Activated CD4-positive, alpha-beta T cell treated with anti-CD3 and anti-CD28 coated beads, Interleukin-2, amount 50 U/mL, for 48 hours (primary cell): ENCODE results near the gene FSD1.

ENCODE experiments used
- DNase-seq, 2 experiments: peaks; one replicate each; pipeline ENCODE4 v3.0.0-alpha.2; 2020

Gene FSD1

DNA sequence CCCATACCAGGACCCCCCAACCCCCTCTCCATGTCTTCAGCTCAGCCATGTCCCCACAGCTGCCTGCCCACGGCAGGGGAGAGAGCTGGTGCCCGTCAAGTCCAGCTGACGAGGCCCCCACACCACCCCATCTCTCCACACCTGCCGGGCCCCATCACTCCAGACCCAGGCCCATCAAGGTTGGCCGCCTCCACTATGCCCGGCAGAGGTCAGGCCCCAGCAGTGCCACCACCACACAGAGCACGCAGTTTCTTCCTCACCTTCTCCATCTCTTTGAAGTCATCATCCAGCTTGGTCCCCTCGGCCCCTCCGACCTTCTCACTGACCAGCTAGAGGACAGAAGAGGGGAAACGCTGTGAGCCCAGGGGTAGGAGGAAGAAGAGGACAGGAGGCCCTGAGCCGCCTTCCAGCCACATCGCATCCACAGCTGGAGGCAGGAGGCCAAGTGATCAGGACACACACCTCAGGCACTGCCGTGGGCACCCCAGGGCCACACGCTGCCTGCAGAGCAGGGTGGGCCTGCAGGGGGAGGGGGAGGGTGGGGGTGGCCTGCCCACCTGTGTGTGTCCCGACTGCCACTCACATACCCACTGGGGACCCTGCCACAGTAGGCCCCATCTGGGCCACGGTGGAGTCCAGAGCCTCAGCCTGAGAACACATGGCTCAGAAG lies 62.4 kb downstream of the FSD1 start:
- DNase-seq, result no peak

DNA sequence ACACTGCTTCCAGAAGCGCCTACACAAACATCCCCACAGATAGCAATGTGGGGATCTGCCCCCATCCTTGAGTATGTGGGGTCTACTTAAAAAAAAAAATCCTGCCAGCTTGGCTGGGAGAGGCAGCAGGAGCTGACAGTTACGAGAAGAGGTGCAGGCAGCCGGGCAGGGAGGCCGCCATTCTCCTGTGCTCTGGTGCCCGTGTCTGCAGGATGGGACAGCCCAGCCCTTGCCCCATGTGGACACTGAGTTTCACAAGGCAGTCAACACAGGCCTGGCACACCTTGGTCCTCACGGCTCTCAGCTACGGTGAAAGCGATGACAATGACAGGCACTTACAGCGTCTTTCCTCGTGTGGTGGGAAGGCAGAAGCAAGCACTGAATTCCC lies 62.9 kb downstream of the FSD1 start:
- no peak for DNase-seq

DNA sequence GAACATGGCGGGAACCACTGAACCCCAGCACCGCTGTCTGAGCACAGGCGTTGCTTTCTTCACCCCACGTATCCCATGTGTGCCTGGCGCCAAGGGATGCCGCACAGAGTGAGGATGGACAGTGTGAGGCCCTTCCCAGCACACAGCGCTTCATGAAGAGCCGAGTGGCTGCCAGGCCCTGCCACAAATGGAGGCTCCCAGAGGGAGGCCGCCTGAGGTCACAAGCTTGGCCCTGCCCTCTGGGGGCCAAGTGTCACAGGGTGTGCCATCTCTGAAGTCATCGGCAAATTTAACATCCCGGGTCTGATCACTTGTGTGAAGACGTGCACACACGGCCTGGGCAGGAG lies 63.4 kb downstream of the FSD1 start:
- DNase-seq, result no peak

DNA sequence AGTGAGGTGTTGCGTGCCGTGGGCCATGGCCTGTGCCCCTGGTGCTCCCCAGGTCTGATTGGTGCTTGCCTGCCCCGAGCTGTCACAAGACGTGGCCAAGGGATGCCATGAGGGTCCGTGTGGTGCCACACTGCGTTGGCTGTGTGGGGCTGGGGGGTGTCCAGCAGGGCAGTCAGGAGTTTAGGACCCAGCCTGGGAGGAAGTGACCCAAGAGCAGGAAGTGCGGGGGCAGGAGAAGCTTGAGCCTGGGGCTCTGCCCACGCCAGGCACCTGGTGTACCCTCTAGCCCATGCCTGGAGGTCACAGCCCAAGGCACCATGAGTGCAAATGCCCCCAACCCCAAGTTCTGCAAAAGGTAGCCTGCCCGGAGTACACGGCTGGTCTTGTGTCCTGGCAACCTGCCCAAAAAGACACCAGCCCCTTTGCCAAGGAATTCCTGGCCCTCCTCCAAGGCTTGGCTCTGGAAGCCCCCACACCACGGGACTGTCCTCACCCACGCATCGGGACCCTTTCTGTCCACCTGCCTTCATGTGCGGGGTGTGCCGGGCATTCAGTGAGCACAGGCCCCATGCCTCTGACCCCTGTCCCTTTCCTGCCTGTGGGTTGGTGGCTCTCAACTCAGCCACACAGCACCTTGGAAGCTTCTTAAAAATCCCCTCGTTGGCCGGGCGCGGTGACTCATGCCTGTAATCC lies 63.9 kb downstream of the FSD1 start:
- peak; percentile 28 to 42 for DNase-seq

DNA sequence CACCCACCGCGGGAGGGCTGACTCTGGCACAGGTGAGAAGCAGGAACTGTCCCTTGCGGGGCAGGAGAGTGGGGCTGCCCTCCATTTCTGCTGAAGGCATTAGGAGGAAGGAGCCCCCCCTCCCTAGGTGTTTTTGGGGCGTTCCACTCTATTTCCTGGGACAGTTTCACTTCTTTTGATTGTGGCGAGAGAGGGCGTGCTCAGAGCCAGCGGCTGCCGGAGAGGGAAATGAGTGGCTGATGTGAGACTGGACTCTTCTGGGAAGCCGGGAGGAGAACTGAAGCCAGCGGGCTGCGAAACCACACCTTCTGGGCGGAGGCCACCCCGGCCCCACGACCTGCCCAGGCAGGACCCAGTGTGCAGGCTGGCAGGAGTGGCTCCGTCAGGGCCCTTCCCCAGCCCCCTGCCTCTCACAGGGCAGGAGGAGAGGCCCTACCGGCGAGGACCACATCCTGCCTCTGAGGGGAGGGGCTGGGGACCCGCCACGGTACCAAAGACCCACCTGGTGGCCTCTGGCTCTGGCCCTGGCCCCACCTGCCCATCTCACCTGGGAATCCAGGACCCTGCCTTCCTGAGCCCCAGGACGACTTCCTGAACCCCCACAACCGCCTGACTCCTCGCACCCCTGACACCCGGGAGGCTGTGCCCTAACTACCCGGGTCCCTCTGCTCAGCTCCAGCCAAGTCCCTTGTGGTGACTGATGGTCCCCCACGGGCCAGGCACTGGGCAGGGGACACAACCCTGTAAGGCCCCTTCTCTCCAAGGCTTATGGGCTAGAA lies 64.9 kb downstream of the FSD1 start:
- peak; percentile 76 to 85 for DNase-seq

DNA sequence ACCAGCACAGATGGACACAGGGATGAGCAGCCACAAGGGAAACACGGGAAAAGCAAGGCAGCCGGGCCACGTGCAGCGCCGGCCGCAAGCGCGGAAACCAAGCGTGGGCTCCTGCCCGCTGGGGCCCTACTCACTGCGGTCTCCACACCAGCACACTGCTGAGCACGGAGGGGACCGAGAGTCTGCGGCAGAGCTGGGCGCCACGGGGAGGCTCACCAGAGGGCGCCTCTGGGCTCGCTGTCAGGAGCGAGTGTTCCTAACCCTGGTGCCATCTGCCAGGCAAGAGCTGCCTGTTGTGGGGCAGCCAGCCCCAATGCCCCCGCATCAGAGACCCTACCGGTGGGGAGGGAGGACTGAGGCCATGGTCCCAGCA lies 65.5 kb downstream of the FSD1 start:
- DNase-seq, result peak; percentile 83 to 89

DNA sequence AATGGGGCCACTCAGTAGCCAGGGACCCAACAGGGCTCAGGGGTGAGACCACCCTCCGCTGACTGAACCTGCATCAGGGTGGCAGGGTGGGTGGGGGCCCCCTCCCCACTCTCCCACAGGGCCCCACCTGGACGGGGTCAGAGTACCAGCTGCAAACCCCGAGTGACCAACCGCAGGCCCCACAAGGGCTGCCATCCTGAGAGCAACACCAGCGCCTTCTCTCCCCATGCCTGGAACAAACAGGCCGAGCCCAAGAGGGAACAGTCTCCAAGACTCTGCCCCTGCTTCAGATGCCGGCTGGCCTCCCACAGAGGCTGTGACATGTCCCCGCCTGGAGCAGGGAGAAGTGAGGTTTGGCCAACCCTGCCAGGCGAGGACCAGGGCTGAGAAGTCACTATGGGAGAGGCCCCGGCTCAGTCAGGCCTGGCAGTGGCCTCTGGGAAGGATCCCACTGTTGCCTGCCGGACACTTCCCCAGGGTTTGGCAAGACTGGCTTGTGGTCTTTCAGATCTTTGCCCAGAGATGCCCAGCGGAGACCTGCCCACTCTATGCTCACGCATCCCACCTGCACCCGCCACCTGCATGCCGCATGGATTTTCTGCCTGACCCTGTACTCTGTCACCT lies 66.1 kb downstream of the FSD1 start:
- no peak for DNase-seq

DNA sequence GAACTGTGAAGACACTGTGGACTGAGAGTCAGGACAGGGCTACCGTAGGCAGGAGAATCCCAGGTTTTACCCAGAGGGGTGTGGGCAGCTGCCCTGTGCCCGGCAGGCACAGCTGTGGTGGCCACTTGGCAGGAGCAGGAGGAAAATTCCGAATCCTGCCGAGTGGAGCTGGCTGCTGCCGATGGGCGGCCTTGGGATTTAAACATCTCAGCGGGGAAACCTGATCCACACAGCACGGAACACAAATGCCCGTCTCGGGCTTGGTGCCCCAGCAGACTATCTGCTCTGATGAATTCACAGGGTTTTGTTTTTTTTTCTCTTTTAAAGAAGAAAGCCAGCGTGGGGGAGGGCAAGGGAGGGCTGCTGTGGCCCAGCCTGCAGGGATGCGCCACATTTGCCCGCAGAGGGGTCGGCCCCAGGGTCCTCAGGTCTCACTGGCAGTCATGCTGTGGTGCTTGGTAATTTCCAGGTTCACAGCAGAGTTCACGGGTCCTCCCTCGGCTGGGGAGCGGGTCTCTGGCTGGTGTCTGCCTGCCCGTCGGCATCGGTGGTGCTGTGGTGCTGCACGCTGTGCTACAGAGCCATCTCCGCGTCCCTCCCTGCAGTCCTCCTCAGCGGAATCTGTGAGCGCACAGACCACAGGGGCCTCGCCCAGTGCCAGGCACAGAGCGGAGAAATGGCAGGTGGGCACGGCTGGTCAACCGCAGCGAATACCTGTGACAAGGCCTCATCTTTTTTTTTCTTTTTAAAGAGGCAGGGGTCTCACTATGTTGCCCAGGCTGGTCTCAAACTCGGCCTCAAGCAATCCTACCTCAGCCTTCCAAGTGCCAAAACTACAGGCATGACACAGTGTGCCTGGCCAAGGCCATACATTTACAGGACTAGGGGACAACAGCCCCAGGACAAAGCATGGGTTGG lies 67.1 kb downstream of the FSD1 start:
- DNase-seq, result no peak

DNA sequence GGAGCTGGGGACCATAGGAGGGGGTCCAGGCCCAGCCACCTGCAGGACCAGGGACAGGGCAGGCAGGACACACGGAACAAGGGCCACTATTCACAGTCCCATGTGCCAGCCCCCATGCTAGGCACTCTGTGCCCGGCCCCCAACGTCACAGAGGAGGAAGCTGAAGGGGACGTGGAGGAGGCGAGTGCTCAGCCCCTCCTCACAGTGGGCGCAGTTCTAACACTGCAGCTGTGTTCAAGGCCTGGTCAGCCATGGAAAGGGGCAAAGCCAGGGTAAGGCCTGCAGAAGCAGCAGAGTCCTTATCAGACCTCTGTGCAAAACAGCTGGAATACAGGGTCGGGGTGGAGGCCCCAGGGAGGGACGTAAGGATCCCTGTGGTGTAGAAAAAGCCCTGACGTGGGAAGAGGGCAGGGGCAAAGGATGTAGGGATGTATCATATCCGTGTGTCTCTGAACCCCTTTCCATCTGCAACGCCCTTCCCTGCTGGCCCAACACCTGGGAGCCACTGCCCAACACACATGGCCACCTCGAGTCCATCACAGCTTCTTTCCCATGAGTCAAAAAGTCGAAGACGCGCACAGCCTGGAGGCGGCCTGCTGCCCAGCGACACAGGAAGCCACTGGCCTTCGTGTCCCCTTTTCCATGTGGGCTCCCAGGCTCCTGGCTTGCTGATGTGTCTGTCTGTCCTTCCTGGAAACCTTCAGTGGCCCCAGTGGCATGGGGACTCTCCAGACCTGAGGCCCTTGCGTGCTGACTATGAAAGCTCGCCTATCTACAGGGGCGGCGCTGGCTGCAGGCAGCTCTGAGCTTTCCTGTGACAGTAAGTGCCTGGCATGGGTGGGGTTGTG lies 68.0 kb downstream of the FSD1 start:
- DNase-seq, result no peak

DNA sequence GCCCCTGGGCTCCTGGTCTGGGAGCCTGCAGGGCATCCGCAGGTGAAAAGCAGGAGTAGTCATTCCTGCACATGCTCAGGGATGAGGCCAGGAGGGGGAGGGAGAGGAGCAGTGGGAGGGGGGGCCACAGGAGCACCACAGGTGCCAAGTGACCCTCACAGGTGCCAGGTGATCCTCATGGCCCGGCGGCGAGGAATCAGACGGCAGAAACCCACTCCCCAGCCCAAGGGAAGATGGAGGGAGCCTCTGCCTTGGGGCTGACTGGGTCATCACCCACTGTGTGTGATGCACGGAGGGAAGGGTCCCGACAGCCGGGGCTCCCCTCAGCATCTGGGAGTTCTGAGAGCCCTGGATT lies 68.6 kb downstream of the FSD1 start:
- no peak for DNase-seq
